ENCODE measurements around the gene NDUFA1. TPM values are rescaled to one million over a fixed set of nuclear protein-coding genes. Genes with fewer than 3 reads are reported as not detected.

The NDUFA1 gene
- total and polyA plus RNA-seq, 2 experiments from 2014 or later: 29.1 to 415 TPM

DNA sequence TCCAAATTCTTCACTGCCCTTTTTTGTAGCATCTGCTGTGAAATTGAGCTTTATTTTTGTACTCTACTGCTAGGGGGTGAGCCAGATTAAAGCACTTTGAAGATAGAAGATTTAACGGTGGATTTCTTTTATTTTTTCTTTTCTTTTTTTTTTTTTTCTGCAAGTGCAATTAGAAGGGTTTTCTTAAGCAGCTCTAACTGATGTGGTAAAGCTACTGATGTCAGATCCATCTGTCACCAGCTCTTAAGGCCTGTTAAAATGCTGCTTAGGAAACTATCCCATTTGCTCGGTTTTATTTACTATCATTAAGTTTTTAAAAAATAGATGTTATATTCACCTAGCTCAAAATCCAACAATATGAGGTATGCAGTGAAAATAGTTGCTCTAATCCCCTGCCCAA is 7.1 kb downstream of the NDUFA1 start:
- Mint-ChIP-seq H3K27me3 (ENCODE audit: insufficient read depth, low read depth, poor library complexity) (peaks cover 2% of the 10 kb centered on the region), H3K9me3 (no peaks in the 10 kb centered on the region), H3K36me3 (ENCODE audit: low read depth) (peaks cover 11% of the 10 kb centered on the region; the same call in 2 of the 3 replicates), H3K4me1 (peaks cover 4% of the 10 kb centered on the region; the same call in 2 of the 3 replicates), H3K4me3 (no peak overlapping the region), H3K27ac (no peak overlapping the region)
- H4K20me1 ChIP-seq (replicated peaks; ENCODE audit: insufficient read depth): no peaks in the 10 kb centered on the region
- H3K27ac ChIP-seq (ENCODE audit: low read depth): no peak overlapping the region
- no peaks in the 10 kb centered on the region for H3F3A ChIP-seq (replicated peaks; ENCODE audit: low read depth)
- H3K27me3 ChIP-seq (ENCODE audit: insufficient read depth): no peaks in the 10 kb centered on the region
- DNase-seq (ENCODE audit: low spot score) (no peak), ATAC-seq (no peak)
- TF ChIP-seq ZNF331 (CRISPR knock-in tag; IDR thresholded peaks at IDR 0.05; ENCODE audit: low read depth): no peak
- TF ChIP-seq EZH2phosphoT487 (IDR thresholded peaks at IDR 0.05; ENCODE audit: unreplicated experiment): no peak
- TF ChIP-seq, protein P1, sequence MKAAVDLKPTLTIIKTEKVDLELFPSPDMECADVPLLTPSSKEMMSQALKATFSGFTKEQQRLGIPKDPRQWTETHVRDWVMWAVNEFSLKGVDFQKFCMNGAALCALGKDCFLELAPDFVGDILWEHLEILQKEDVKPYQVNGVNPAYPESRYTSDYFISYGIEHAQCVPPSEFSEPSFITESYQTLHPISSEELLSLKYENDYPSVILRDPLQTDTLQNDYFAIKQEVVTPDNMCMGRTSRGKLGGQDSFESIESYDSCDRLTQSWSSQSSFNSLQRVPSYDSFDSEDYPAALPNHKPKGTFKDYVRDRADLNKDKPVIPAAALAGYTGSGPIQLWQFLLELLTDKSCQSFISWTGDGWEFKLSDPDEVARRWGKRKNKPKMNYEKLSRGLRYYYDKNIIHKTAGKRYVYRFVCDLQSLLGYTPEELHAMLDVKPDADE (IDR thresholded peaks at IDR 0.05): no peak
- TF ChIP-seq, protein P2, sequence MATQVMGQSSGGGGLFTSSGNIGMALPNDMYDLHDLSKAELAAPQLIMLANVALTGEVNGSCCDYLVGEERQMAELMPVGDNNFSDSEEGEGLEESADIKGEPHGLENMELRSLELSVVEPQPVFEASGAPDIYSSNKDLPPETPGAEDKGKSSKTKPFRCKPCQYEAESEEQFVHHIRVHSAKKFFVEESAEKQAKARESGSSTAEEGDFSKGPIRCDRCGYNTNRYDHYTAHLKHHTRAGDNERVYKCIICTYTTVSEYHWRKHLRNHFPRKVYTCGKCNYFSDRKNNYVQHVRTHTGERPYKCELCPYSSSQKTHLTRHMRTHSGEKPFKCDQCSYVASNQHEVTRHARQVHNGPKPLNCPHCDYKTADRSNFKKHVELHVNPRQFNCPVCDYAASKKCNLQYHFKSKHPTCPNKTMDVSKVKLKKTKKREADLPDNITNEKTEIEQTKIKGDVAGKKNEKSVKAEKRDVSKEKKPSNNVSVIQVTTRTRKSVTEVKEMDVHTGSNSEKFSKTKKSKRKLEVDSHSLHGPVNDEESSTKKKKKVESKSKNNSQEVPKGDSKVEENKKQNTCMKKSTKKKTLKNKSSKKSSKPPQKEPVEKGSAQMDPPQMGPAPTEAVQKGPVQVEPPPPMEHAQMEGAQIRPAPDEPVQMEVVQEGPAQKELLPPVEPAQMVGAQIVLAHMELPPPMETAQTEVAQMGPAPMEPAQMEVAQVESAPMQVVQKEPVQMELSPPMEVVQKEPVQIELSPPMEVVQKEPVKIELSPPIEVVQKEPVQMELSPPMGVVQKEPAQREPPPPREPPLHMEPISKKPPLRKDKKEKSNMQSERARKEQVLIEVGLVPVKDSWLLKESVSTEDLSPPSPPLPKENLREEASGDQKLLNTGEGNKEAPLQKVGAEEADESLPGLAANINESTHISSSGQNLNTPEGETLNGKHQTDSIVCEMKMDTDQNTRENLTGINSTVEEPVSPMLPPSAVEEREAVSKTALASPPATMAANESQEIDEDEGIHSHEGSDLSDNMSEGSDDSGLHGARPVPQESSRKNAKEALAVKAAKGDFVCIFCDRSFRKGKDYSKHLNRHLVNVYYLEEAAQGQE (IDR thresholded peaks at IDR 0.05; ENCODE audit: unreplicated experiment): no peak
- no peak for TF ChIP-seq STAT1 (IDR thresholded peaks at IDR 0.05; ENCODE audit: unreplicated experiment)
- no peak for TF ChIP-seq EZH2 (IDR thresholded peaks at IDR 0.05; ENCODE audit: low read depth, unreplicated experiment)
- H3K9me2 ChIP-seq (ENCODE audit: insufficient read depth): no peaks in the 10 kb centered on the region
- no peak overlapping the region for H3K4me3 ChIP-seq
- H3K4me2 ChIP-seq: no peak overlapping the region
- peaks cover 2% of the 10 kb centered on the region; the same call in 1 of the 2 replicates for H3K79me2 ChIP-seq (replicated peaks; ENCODE audit: insufficient read depth)
- H3K4me1 ChIP-seq (ENCODE audit: insufficient read depth): no peaks in the 10 kb centered on the region
- no peak overlapping the region for H2AFZ ChIP-seq
- H3K36me3 ChIP-seq (ENCODE audit: insufficient read depth): no peaks in the 10 kb centered on the region

DNA sequence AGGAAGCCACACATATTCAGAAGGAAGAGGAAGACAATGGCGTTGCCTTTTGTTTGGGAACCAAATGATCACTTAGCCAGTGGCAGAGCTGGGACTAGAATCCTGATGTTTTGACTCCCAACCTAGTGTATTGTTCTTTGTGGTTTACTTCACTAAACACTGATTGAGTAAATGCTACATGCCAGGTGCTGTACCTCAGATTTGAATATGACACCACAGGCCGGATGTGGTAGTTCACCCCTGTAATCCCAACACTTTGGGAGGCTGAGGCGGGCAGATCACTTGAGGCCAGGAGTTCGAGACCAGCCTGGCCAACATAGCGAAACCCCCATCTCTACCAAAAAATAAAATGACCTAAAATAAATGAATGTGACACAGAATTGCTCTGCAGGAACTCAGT is 8.4 kb downstream of the NDUFA1 start:
- Mint-ChIP-seq H3K27me3 (ENCODE audit: insufficient read depth, low read depth, poor library complexity) (peaks cover 2% of the 10 kb centered on the region), H3K4me3 (no peak overlapping the region), H3K9me3 (no peaks in the 10 kb centered on the region), H3K27ac (no peak overlapping the region), H3K36me3 (ENCODE audit: low read depth) (peaks cover 11% of the 10 kb centered on the region; the same call in 2 of the 3 replicates), H3K4me1 (peaks cover 4% of the 10 kb centered on the region; the same call in 2 of the 3 replicates)
- no peak overlapping the region for H3K4me2 ChIP-seq
- no peak for ATAC-seq
- H4K20me1 ChIP-seq (replicated peaks; ENCODE audit: insufficient read depth): no peaks in the 10 kb centered on the region
- H3K4me1 ChIP-seq (ENCODE audit: insufficient read depth): no peaks in the 10 kb centered on the region
- no peaks in the 10 kb centered on the region for H3K27me3 ChIP-seq (ENCODE audit: insufficient read depth)
- H3K79me2 ChIP-seq (replicated peaks; ENCODE audit: insufficient read depth): no peaks in the 10 kb centered on the region
- no peaks in the 10 kb centered on the region for H3K9me2 ChIP-seq (ENCODE audit: insufficient read depth)
- no peak overlapping the region for H3K27ac ChIP-seq (ENCODE audit: low read depth)
- no peaks in the 10 kb centered on the region for H3F3A ChIP-seq (replicated peaks; ENCODE audit: low read depth)
- H3K4me3 ChIP-seq: no peak overlapping the region
- DNase-seq (ENCODE audit: low spot score): no peak
- no peak overlapping the region for H2AFZ ChIP-seq
- H3K36me3 ChIP-seq (ENCODE audit: insufficient read depth): no peaks in the 10 kb centered on the region
- TF ChIP-seq JUNB (IDR thresholded peaks at IDR 0.05; ENCODE audit: unreplicated experiment) (no peak), STAT1 (IDR thresholded peaks at IDR 0.05; ENCODE audit: unreplicated experiment) (no peak), EZH2 (IDR thresholded peaks at IDR 0.05; ENCODE audit: low read depth, unreplicated experiment) (no peak), ZNF331 (CRISPR knock-in tag; IDR thresholded peaks at IDR 0.05; ENCODE audit: low read depth) (no peak), CREB1 (CRISPR knock-in tag; IDR thresholded peaks at IDR 0.05; ENCODE audit: low read depth) (no peak), POLR2AphosphoS5 (IDR thresholded peaks at IDR 0.05; ENCODE audit: low read depth) (no peak), NANOG (IDR thresholded peaks at IDR 0.05; ENCODE audit: borderline replicate concordance) (no peak), EZH2phosphoT487 (IDR thresholded peaks at IDR 0.05; ENCODE audit: unreplicated experiment) (no peak)
- TF ChIP-seq, protein P1 (IDR thresholded peaks at IDR 0.05): no peak
- TF ChIP-seq, protein P3, sequence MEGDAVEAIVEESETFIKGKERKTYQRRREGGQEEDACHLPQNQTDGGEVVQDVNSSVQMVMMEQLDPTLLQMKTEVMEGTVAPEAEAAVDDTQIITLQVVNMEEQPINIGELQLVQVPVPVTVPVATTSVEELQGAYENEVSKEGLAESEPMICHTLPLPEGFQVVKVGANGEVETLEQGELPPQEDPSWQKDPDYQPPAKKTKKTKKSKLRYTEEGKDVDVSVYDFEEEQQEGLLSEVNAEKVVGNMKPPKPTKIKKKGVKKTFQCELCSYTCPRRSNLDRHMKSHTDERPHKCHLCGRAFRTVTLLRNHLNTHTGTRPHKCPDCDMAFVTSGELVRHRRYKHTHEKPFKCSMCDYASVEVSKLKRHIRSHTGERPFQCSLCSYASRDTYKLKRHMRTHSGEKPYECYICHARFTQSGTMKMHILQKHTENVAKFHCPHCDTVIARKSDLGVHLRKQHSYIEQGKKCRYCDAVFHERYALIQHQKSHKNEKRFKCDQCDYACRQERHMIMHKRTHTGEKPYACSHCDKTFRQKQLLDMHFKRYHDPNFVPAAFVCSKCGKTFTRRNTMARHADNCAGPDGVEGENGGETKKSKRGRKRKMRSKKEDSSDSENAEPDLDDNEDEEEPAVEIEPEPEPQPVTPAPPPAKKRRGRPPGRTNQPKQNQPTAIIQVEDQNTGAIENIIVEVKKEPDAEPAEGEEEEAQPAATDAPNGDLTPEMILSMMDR (conservative IDR thresholded peaks at IDR 0.05; ENCODE audit: low read depth in 2 of 2): no peak
- TF ChIP-seq, protein P2 (IDR thresholded peaks at IDR 0.05; ENCODE audit: unreplicated experiment): no peak

All from GM23338 (cell line).